ENCODE data around the gene OR2G6.

OR2G6 gene

DNA sequence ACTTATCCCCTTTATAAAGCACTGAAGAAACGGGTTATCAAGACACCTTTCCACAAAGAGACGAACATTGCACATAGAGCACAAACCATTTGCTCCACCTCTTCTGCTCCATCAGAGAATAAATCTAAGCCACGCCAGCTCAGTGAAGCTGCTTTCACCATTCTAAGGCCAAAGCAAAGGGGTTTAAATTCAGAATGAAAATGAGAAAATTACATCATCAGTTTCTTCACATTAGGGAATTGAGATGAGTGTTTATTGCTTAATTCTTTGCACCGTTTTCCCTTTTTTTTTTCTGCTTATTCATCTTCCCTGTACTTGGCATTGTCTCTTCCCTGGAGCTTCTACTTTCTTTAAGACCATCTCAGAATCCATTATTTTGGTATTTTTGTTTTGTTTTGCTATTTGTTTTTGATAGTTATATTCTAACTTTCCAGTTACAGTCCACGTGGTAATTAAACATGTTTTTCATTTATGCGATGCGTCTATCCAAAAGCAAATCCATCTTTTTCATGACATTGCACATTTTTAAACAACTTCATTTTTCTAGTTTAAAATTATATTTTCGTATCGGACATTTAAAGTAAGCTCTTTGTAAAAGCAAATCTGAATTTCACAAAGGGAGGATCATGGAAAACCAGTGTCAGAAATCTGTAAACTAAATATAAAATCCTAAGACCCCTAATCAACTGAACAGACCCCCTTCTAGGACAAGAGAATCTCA, 68.5 kb downstream of the OR2G6 start:
- DNase-seq = no peak
